HG03097 (cell line): ENCODE results near the gene PLPP3.

Experiments
- ATAC-seq: cut with Tn5 transposase; IDR thresholded peaks from one replicate; pipeline ENCODE4 v1.9.1; 2021; ENCODE audit not compliant: unreplicated experiment, low FRiP score

The PLPP3 gene

GRCh38 chr1:56550138-56550858, 29.1 kb downstream of the PLPP3 start:
- no peak for ATAC-seq

GRCh38 chr1:56548571-56548970, 30.8 kb downstream of the PLPP3 start:
- ATAC-seq = no peak

GRCh38 chr1:56547977-56548376, 31.4 kb downstream of the PLPP3 start:
- no peak for ATAC-seq

DNA sequence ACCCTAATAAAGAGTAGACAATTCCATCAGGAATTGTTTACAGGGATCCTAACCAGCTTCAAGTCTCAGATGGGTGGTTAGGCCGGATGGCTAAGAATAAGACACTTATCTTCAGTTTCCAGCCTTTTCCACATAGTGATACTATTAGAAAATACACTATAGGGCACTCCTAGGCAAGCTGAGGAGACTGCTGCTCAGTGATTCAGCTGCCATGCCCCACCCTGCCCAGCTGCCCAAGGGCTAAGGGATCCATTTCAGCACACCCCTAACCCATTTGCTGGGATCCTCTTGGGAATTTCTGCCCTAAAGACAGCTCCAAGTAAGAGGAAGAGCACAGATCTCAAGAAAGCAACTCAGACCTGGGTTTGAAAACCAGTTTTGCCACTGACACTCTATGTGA, 31.9 kb downstream of the PLPP3 start:
- ATAC-seq = no peak

GRCh38 chr1:56545711-56546110, 33.7 kb downstream of the PLPP3 start:
- ATAC-seq = no peak

- no peak for ATAC-seq
Observed at GRCh38 chr1:56543783-56544612, 35.4 kb downstream of the PLPP3 start.

DNA sequence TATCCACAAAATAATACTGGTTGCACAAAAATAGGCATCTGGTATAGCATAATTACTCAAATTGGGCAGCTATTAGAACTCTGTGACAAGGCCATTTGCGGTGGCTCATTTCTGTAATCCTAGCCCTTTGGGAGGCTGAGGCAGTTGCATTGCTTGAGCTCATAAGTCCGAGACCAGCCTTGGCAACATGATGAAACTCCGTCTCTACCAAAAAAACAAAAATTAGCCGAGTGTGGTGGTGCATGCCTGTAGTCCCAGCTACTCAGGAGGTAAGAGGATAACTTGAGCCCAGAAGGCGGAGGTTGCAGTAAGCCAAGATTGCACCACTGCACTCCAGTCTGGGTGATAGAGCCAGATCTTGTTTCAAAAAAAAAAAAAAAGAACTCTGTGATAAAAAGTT, 36.7 kb downstream of the PLPP3 start:
- no peak for ATAC-seq

- ATAC-seq = no peak
Observed at GRCh38 chr1:56541408-56541807, 38.0 kb downstream of the PLPP3 start.

DNA sequence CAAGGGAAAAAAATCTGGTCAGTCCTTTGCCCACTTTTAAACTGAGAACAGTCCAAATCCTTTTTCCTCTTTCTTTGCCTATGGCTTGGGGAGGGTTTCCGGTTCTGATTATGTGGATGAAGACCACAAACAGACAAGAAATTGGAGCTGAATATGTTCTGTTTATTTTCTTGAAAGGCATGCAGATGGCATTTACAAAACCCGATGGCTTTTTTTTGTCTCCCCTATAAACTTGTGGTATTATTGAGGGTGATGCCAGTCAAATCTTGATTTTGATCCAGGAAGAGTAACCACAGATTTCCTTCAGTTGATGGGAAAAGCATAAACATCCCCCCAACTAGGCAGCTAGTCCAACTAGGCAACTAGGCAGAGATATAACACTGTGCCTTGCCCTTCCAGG, 38.9 kb downstream of the PLPP3 start:
- ATAC-seq = no peak

GRCh38 chr1:56539520-56539931, 39.8 kb downstream of the PLPP3 start:
- no peak for ATAC-seq

- no peak for ATAC-seq
Observed at GRCh38 chr1:56538532-56538931, 40.8 kb downstream of the PLPP3 start.

GRCh38 chr1:56537660-56538059, 41.7 kb downstream of the PLPP3 start:
- ATAC-seq = no peak

DNA sequence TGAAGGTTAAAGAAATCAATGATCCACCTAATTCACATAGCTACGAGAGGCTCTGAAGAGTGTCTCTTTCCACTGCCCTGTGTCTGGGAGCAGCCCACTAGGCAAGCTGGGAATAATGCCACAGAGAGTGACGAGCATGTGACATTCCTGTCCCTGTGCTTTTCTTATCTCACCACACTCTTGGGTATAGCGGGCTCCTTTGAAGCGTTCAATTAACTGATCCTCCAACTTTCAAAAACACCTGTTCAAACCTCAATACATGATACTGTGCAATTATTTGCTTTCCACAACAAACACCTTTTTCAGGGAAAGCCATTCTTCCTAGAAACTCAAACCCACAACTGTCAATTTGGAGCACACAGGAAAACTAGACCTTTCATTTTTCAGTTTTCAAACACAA, 43.4 kb downstream of the PLPP3 start:
- no peak for ATAC-seq

DNA sequence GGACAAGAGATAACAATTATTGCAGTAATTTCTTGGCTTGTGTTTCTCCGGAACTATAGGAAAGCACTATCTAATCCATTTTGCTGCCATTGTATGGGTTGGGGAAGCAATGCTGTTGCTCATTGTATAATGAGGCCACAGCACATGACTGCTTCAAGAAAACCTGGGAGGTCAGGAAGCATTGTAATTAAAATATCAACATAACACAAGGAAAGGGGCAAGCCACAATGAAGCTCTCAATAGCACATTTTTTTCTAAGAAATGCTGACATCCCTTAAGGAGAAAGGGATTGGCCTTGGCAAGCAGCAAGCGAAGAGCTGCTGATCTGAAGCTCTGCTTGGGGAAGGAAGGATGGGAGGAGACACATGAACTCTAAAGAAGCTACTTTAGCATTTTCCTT, 44.0 kb downstream of the PLPP3 start:
- no peak for ATAC-seq

DNA sequence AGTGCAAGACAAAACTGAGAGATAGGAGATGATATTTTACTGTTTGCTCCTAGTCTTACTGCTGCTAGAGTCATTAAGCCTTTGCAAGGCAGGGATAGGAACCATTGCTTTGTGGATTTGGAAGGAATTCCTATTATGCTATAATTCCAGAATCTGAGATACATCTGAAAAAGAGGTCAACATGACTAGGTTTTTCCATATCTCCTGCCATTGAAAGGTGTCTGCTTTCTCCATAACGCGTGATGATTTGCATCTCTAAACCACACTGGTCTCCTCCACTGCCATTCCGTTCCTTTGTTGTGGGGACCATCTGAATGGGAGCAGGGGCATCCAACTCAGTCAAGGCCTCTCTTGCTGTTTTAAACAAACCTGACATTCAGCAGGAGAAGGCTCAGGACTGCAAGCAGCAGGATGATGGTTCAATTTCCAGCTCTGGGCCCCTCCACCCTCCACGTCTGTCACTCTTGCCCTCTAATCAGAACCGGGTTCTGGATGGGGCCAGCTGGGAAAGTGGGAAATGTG, 45.2 kb downstream of the PLPP3 start:
- ATAC-seq = no peak

- ATAC-seq = no peak
Observed at GRCh38 chr1:56533621-56534020, 45.7 kb downstream of the PLPP3 start.

DNA sequence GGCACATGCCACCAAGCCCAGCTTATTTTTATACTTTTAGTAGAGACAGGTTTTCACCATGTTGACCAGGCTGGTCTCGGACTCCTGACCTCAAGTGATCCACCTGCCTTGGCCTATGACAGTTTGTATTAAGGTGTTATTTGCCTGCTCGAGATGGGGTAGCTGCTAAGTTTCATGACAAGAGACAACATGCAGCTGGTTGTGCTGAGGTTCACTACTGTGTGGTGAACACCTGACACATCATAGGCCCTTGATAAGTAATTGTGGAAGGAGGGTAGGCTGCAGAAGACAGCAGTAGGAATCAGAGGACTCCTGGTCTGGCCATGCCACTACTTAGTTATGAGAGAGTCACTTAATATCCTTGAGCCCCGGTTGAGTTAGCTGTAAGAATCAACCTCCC, 46.2 kb downstream of the PLPP3 start:
- ATAC-seq = no peak

DNA sequence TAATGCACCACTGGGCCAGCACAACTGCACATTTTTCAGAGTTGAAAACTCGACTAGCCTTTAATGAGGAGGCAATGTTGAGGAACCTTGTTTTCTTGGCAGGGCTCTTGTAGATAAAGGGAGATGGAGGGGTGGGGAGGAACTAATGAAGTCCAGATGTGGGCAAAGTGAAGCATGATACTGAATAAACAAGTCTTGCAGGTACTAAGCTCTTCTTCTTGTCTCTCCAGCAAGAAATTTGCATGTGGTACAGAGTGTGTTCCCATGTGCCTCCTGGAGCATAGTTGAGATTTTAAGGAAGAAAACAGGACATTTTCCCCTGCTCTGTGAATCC, 47.0 kb downstream of the PLPP3 start:
- ATAC-seq = no peak

DNA sequence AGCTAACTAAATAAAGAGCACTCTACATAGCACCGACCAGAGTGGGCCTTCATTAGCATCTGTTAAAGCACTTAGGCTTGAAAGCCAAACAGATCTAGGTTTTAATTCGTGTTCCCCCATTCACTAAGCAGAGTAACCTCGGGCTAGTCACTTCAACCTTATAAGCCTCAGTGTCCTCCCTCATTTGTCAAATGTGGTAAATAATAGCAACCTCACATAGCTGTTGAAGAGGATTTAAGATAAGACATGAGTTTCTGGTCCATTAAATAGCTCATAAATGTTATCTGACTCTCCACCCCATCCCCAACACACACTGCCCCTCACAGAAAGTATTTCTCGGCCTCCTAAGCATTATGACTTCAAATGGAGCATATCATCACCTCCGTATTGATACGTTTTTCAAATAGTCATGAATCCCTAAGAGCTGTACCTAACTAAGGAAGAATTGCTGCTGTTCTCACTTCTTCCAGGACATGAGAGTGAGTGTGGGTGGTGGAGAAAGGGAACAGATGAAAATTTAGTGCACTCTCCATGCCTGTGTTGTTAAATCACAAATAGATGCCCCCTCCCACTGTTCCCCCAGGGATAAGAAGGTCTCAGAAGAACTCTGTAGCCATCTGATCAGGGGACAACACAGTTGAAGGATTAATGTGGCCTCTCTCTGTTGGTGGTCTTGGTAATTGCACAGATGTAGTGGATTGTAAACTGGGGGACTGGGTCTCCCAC, 47.6 kb downstream of the PLPP3 start:
- no peak for ATAC-seq

GRCh38 chr1:56529801-56530200, 49.6 kb downstream of the PLPP3 start:
- ATAC-seq = no peak

DNA sequence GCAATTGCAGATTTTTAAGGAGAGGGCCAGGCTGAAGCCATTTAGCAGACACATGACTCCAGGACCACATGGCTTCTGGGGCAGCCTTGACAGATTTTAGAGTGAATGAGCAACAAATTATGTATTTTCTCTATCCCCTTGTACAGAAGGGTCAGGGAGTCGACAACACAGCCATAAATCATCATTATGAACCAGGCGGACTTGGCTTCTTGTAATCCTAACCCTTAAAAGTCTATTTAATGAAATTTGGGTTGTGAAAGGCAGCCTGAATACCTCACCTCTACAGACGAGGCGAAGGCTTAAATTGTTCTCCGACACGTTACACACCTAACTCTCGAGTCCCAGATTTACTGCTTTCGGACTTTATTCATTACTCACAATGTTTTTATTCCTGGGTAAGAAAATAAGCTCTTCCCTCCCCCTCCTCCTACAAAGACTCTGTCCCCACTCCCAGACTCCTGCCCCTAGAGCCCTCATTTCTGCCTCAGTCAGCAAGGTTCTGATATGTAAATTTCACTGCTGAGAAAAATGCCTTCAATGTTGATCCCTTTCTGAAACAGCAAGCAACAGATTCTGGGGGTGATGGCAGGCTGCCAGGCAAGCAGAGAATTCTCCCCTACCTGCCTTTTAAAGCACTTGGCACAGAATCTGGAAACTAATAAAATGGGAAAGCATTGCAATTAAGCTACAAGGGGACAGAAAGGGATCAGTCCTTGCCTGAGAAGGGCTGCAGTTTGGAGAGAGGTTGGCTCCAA, 51.6 kb downstream of the PLPP3 start:
- ATAC-seq = no peak
